NCI-H524 treated with DMSO at 0.1 percent for 48 hours (cell line): ENCODE measurements around the gene RAPSN.

Source experiments
- DNase-seq: peaks from one replicate; lab custom pipeline; 2025; lab: John Stamatoyannopoulos, UW

RAPSN gene

GRCh38 chr11:47466201-47466600 lies 17.3 kb upstream of the RAPSN start:
- no peak for DNase-seq

- DNase-seq: peak; percentile 68
Observed at GRCh38 chr11:47464483-47464882, 15.5 kb upstream of the RAPSN start.

GRCh38 chr11:47461876-47462275 lies 12.9 kb upstream of the RAPSN start:
- no peak for DNase-seq

- DNase-seq: no peak
Observed at GRCh38 chr11:47460571-47461235, 11.8 kb upstream of the RAPSN start.

- DNase-seq: peak; percentile 16
Observed at GRCh38 chr11:47454258-47454671, 5.3 kb upstream of the RAPSN start.

GRCh38 chr11:47453365-47453764 lies 4.4 kb upstream of the RAPSN start:
- no peak for DNase-seq

GRCh38 chr11:47451990-47452389 lies 3.1 kb upstream of the RAPSN start:
- DNase-seq: no peak

- DNase-seq: no peak
Observed at GRCh38 chr11:47451436-47451835, 2.5 kb upstream of the RAPSN start.

- no peak for DNase-seq
Observed at GRCh38 chr11:47449541-47449940, 605 bp upstream of the RAPSN start.

GRCh38 chr11:47447906-47448305 lies 1.0 kb downstream of the RAPSN start:
- DNase-seq: no peak

- no peak for DNase-seq
Observed at GRCh38 chr11:47446833-47447232, 2.1 kb downstream of the RAPSN start.

GRCh38 chr11:47445840-47446239 lies 3.1 kb downstream of the RAPSN start:
- DNase-seq: no peak

- DNase-seq: no peak
Observed at GRCh38 chr11:47443817-47444216, 5.1 kb downstream of the RAPSN start.

GRCh38 chr11:47443028-47443700 lies 5.8 kb downstream of the RAPSN start:
- DNase-seq: no peak

- no peak for DNase-seq
Observed at GRCh38 chr11:47442514-47442913, 6.4 kb downstream of the RAPSN start.

- DNase-seq: no peak
Observed at GRCh38 chr11:47441421-47441820, 7.5 kb downstream of the RAPSN start.

- DNase-seq: no peak
Observed at GRCh38 chr11:47440054-47440476, 8.9 kb downstream of the RAPSN start.

GRCh38 chr11:47438721-47439120 lies 10.2 kb downstream of the RAPSN start:
- no peak for DNase-seq

- DNase-seq: no peak
Observed at GRCh38 chr11:47437746-47438418, 11.1 kb downstream of the RAPSN start.

- no peak for DNase-seq
Observed at GRCh38 chr11:47437218-47437745, 11.7 kb downstream of the RAPSN start.

- no peak for DNase-seq
Observed at GRCh38 chr11:47436726-47437125, 12.2 kb downstream of the RAPSN start.

- no peak for DNase-seq
Observed at GRCh38 chr11:47435687-47436086, 13.2 kb downstream of the RAPSN start.
